Panc1 (cell line): ENCODE measurements around the gene JMY.

Source experiments
- POLR2AphosphoS5 ChIP-seq: IDR thresholded peaks from 2 replicates; pipeline ENCODE4 v1.6.1; 2012; ENCODE audit warnings: mild to moderate bottlenecking, low read depth, low read length, moderate library complexity
- SIN3A ChIP-seq: IDR thresholded peaks from 2 replicates; pipeline ENCODE4 v1.6.1; 2012; ENCODE audit warnings: low read depth, mild to moderate bottlenecking, low read length, moderate library complexity, borderline replicate concordance; ENCODE audit not compliant: insufficient read depth
- TF ChIP-seq, protein P1 (sequence below): fragments of 450-650 bp; IDR thresholded peaks from 2 replicates; pipeline ENCODE4 v1.5.1; 2017; ENCODE audit warnings: mild to moderate bottlenecking

DNA sequence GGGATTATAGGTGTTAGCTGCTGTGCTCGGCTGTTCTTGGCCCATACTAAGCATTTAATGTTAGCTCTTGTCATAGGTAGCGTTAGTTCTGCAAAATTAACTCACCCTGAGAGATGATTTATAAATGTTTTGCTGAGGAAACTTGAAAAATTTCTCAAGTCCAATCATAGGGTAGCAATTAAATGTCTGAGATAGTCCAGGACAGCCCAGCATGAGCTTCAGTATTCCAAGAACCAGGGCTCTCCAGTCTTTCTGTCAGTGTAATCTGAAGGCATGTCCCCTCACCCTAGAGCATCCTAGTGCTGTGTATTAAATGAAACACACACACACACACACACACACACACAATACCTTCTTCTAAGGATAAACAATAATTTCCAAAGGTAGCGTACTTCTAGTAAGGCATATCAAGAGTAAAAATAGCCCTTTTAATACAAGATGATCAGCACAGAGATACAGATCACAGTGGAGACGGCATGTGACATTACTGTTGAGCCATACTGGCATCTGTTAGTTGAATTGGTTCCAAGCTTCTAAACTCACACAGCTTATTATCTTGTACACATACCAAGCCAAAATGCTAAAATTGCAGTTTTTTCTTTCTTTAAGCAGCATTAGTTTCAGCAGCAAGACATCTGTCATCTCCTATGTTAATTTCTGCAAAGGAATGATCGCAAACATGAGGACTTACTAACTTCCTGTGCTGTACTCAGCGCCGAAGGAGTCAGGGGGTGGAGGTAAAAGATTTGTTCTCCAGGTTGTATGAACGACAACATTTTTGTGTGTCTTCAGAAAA, 46.3 kb upstream of the JMY start:
- TF ChIP-seq, protein P1, sequence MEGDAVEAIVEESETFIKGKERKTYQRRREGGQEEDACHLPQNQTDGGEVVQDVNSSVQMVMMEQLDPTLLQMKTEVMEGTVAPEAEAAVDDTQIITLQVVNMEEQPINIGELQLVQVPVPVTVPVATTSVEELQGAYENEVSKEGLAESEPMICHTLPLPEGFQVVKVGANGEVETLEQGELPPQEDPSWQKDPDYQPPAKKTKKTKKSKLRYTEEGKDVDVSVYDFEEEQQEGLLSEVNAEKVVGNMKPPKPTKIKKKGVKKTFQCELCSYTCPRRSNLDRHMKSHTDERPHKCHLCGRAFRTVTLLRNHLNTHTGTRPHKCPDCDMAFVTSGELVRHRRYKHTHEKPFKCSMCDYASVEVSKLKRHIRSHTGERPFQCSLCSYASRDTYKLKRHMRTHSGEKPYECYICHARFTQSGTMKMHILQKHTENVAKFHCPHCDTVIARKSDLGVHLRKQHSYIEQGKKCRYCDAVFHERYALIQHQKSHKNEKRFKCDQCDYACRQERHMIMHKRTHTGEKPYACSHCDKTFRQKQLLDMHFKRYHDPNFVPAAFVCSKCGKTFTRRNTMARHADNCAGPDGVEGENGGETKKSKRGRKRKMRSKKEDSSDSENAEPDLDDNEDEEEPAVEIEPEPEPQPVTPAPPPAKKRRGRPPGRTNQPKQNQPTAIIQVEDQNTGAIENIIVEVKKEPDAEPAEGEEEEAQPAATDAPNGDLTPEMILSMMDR = no peak
- no peak for TF ChIP-seq POLR2AphosphoS5
- TF ChIP-seq SIN3A = no peak
